GM12878 (cell line): ENCODE measurements around the gene MDFIC. TPM values are rescaled to one million over a fixed set of nuclear protein-coding genes. Genes with fewer than 3 reads are reported as not detected.

Experiments used
- ATAC-seq: fragments of 200-7000 bp; cut with Tn5 transposase; 3 replicates; pipeline ENCODE4 v1.9.1; 2020; ENCODE audit warnings: mild to moderate bottlenecking, moderate library complexity
- BruUV-seq: library from RNA; stranded (reverse); fragments of 400-500 nt; replicated peaks from 2 replicates; lab custom pipeline; 2021; lab: Mats Ljungman, UMichigan
- CTCF ChIA-PET: fragments of 300-600 bp; sonication (Branson Sonifier 250); formaldehyde crosslinking; extraction: SDS; loops from one replicate; lab custom pipeline; 2021; ENCODE audit warnings: inconsistent platforms; lab: Yijun Ruan, JAX
- POLR2A ChIA-PET: fragments of 350-600 bp; formaldehyde crosslinking; extraction: SDS; loops from one replicate; lab custom pipeline; 2021; ENCODE audit warnings: inconsistent platforms; lab: Charles Lee
- RAD21 ChIA-PET: fragments of 300-600 bp; sonication (Branson Sonifier 250); formaldehyde crosslinking; loops from one replicate; lab custom pipeline; 2023; ENCODE audit warnings: antibody characterized with exemption; ENCODE audit not compliant: unreplicated experiment; lab: Charles Lee
- SMC1A ChIA-PET: fragments of 300-600 bp; sonication (Branson Sonifier 250); formaldehyde crosslinking; loops from one replicate; lab custom pipeline; 2023; ENCODE audit not compliant: unreplicated experiment, uncharacterized antibody; lab: Charles Lee
- DNase-seq: peaks from one replicate; pipeline ENCODE4 v3.0.0-alpha.2; 2011; ENCODE audit warnings: low read depth, low spot score
- FAIRE-seq: peaks from 3 replicates; lab custom pipeline; 2011; peaks lifted over from hg19 to GRCh38; lab: Jason Lieb, UNC
- H2AFZ ChIP-seq: 2 replicates; pipeline ENCODE4 v1.6.0; 2011; ENCODE audit warnings: low read depth, low read length, control low read depth; ENCODE audit not compliant: control insufficient read depth
- H3K27ac ChIP-seq: 2 replicates; pipeline ENCODE4 v1.5.1; 2011; ENCODE audit warnings: control low read depth; ENCODE audit not compliant: control insufficient read depth, insufficient read depth
- H3K27me3 ChIP-seq, 2 experiments: replicated peaks in 1 of 2; 2 replicates each; pipeline versions ENCODE4 v1.6.0 to v1.6.1; 2011; ENCODE audit warnings: low read length in 1 of 2; ENCODE audit not compliant: control insufficient read depth in 2 of 2, insufficient read depth in 2 of 2
- H3K36me3 ChIP-seq, 2 experiments: 2 replicates each; pipeline ENCODE4 v1.5.1; 2011; ENCODE audit warnings: low read length in 1 of 2; ENCODE audit not compliant: control insufficient read depth in 2 of 2, insufficient read depth in 2 of 2
- H3K4me1 ChIP-seq: 2 replicates; pipeline ENCODE4 v1.6.1; 2011; ENCODE audit warnings: mild to moderate bottlenecking, low read length, moderate library complexity, mixed read lengths; ENCODE audit not compliant: control insufficient read depth, insufficient read depth
- H3K4me2 ChIP-seq: 2 replicates; pipeline ENCODE4 v1.6.0; 2011; ENCODE audit warnings: control low read depth; ENCODE audit not compliant: control insufficient read depth, insufficient read depth
- H3K4me3 ChIP-seq: fragments of 200-600 bp; sonication (generic); 2 replicates; pipeline ENCODE4 v1.5.1; 2016
- H3K79me2 ChIP-seq: 2 replicates; pipeline ENCODE4 v1.6.0; 2011; ENCODE audit warnings: low read length; ENCODE audit not compliant: control insufficient read depth, insufficient read depth
- H3K9ac ChIP-seq: 2 replicates; pipeline ENCODE4 v1.8.0; 2011; ENCODE audit warnings: low read length, control low read depth, mixed read lengths; ENCODE audit not compliant: control insufficient read depth, insufficient read depth
- H3K9me3 ChIP-seq: replicated peaks from 3 replicates; pipeline ENCODE4 v1.5.1; 2011; ENCODE audit warnings: mild to moderate bottlenecking, low read length; ENCODE audit not compliant: control insufficient read depth, insufficient read depth
- H4K20me1 ChIP-seq: 2 replicates; pipeline ENCODE4 v1.6.0; 2011; ENCODE audit not compliant: control insufficient read depth, insufficient read depth
- ATF3 ChIP-seq: IDR thresholded peaks from 2 replicates; pipeline ENCODE4 v1.6.1; 2011; ENCODE audit warnings: low read depth, mild to moderate bottlenecking, low read length, moderate library complexity, borderline replicate concordance; ENCODE audit errors: extremely low read depth
- CHD4 ChIP-seq: fragments of 200-600 bp; sonication (generic); IDR thresholded peaks from 2 replicates; pipeline ENCODE4 v1.6.1; 2016; ENCODE audit warnings: mild to moderate bottlenecking
- EP300 ChIP-seq, 2 experiments: fragments of 150-350 bp in 1 of 2; IDR thresholded peaks; 2 replicates each; pipeline ENCODE4 v1.6.1; 2011 to 2012; ENCODE audit warnings: low read depth in 2 of 2, low read length in 2 of 2, borderline replicate concordance in 1 of 2, improper control_type of control experiment in 1 of 2, inconsistent platforms in 1 of 2; ENCODE audit not compliant: control insufficient read depth in 1 of 2
- MEF2A ChIP-seq: IDR thresholded peaks from 2 replicates; pipeline ENCODE4 v1.6.1; 2011; ENCODE audit warnings: low read depth, mild to moderate bottlenecking, low read length, moderate library complexity; ENCODE audit not compliant: insufficient read depth
- MLLT1 ChIP-seq: fragments of 450-650 bp; IDR thresholded peaks from 2 replicates; pipeline ENCODE4 v1.6.1; 2016; ENCODE audit warnings: mild to moderate bottlenecking
- NRF1 ChIP-seq: conservative IDR thresholded peaks from 2 replicates; pipeline ENCODE4 v1.6.1; 2011; ENCODE audit warnings: mild to moderate bottlenecking, low read depth, low read length, improper control_type of control experiment
- SMAD1 ChIP-seq: fragments of 450-650 bp; IDR thresholded peaks from 2 replicates; pipeline ENCODE4 v1.6.1; 2018; ENCODE audit warnings: mild to moderate bottlenecking, low read depth; ENCODE audit not compliant: partially characterized antibody
- SMARCA5 ChIP-seq: fragments of 450-650 bp; IDR thresholded peaks from 2 replicates; pipeline ENCODE4 v1.6.1; 2017; ENCODE audit warnings: mild to moderate bottlenecking
- SUPT20H ChIP-seq: IDR thresholded peaks from 2 replicates; pipeline ENCODE4 v1.6.1; 2011; ENCODE audit warnings: low read depth, mild to moderate bottlenecking, low read length, moderate library complexity, borderline replicate concordance; ENCODE audit not compliant: control insufficient read depth
- SUZ12 ChIP-seq: fragments of 200-600 bp; sonication (generic); IDR thresholded peaks from one replicate; pipeline ENCODE4 v1.6.1; 2018; ENCODE audit warnings: antibody characterized with exemption, mild to moderate bottlenecking; ENCODE audit not compliant: unreplicated experiment
- ZSCAN29 ChIP-seq: fragments of 450-650 bp; IDR thresholded peaks from 2 replicates; pipeline ENCODE4 v1.6.1; 2017; ENCODE audit warnings: mild to moderate bottlenecking, moderate library complexity
- WGBS: methylation state at CpG from one replicate; pipeline ENCODE4 v1.1.6; 2016; ENCODE audit warnings: low lambda C conversion rate; ENCODE audit not compliant: insufficient replicate concordance, insufficient coverage; ENCODE audit errors: missing lambda C conversion rate; 5-methylcytosine and 5-hydroxymethylcytosine counted together
- in situ Hi-C: fragments of 300-500 bp; cut with MboI; formaldehyde crosslinking; loops from 9 replicates; pipeline ENCODE4 v1.14.3; 2018; ENCODE audit warnings: mixed read lengths
- intact Hi-C: fragments of 100-400 bp; cut with micrococcal nuclease; formaldehyde crosslinking; loops from one replicate; pipeline ENCODE4 v1.14.2; 2022; ENCODE audit not compliant: unreplicated experiment
- polyA plus RNA-seq, 11 experiments: library from polyadenylated mRNA; depleted of rRNA in 4 of 11; unstranded in 6 of 11; stranded (reverse) in 5 of 11; fragments of >200 nt; fragmentation: Nextera tagmentation in 4 of 11; fragmentation: Illumina TruSeq in 1 of 11; extraction: Ambion mirVana in 4 of 11; extraction: Trizol in 1 of 11; gene quantifications; 1 replicate in 1 of 11; 2 replicates in 10 of 11; pipeline versions ENCODE4 v1.2.1 to v1.2.3, GENCODE V29; 2011 to 2016; ENCODE audit warnings: inconsistent platforms in 2 of 11, missing spikeins in 2 of 11, low read depth in 1 of 11
- total RNA-seq, 4 experiments: library from RNA; depleted of rRNA in 3 of 4; stranded (reverse); fragments of >200 nt in 3 of 4; fragmentation: Illumina TruSeq in 1 of 4; extraction: Trizol in 1 of 4; gene quantifications; 2 replicates each; pipeline versions ENCODE4 v1.2.1 to v1.2.3, GENCODE V29; 2013 to 2021
- TF ChIP-seq, protein P1 (sequence below): IDR thresholded peaks from 2 replicates; pipeline ENCODE4 v1.6.1; 2011; ENCODE audit warnings: low read depth, low read length, improper control_type of control experiment, borderline replicate concordance

The MDFIC gene
- total and polyA plus RNA-seq, 10 of the 15 experiments (the other 5 are each of a cell fraction or from before 2014, with no cell fraction given): 7.3 to 58.4 (median 40.0) TPM

GRCh38 chr7:114972567-114972966, 50.7 kb downstream of the MDFIC start:
- no peaks in the 10 kb centered on the region for H3K4me1 ChIP-seq
- ATAC-seq: peak; percentile 40
- no peak overlapping the region for H3K9ac ChIP-seq
- POLR2A ChIA-PET: no interaction called here
- H3K27ac ChIP-seq: no peak overlapping the region
- H2AFZ ChIP-seq: no peak overlapping the region
- peaks cover 4% of the 10 kb centered on the region; the same call in 2 of the 3 replicates for H3K9me3 ChIP-seq
- no peaks in the 10 kb centered on the region for H4K20me1 ChIP-seq
- RAD21 ChIA-PET: no interaction called here
- no peak for FAIRE-seq
- SMC1A ChIA-PET: interaction anchor here (1.3 kb wide), 1 partner anchor 39 kb away, joined by 3 read pairs; no protein-coding TSS in a partner anchor
- in situ Hi-C loops: no loop called here
- H3K4me3 ChIP-seq: no peak overlapping the region
- no peak for DNase-seq
- no TSS peak for BruUV-seq
- TF ChIP-seq ZSCAN29 (no peak), SMARCA5 (no peak)
- TF ChIP-seq, all 136 proteins: peak for 0
- CTCF ChIA-PET: interaction anchor here (0.9 kb wide), 1 partner anchor 31 kb away, joined by 3 read pairs; no protein-coding TSS in a partner anchor
- Histone ChIP-seq H3K27me3 (no peaks in the 10 kb centered on the region), H3K36me3 (0 out of 4 replicates have a peak, but pooled peaks cover 0 to 6% of the 10 kb centered on the region in 2 experiments), H3K79me2 (peaks cover 53% of the 10 kb centered on the region), H3K4me2 (no peak overlapping the region)
- intact Hi-C loops: no loop called here
- WGBS: 57% methylated on average over 3 of the region's 3 CpGs

- CTCF ChIA-PET: interaction anchor here (0.8 to 1.4 kb wide), 3 partner anchors 15 to 32 kb away, joined by 3 read pairs; no protein-coding TSS in a partner anchor
- Histone ChIP-seq H3K27me3 (no peaks in the 10 kb centered on the region), H3K9me3 (peaks cover 4% of the 10 kb centered on the region; the same call in 2 of the 3 replicates), H3K27ac (no peak overlapping the region), H2AFZ (no peak overlapping the region), H3K36me3 (0 out of 4 replicates have a peak, but pooled peaks cover 0 to 6% of the 10 kb centered on the region in 2 experiments), H3K9ac (no peak overlapping the region), H3K4me2 (no peak overlapping the region), H3K4me3 (no peak overlapping the region), H4K20me1 (no peaks in the 10 kb centered on the region), H3K79me2 (peaks cover 52% of the 10 kb centered on the region), H3K4me1 (no peaks in the 10 kb centered on the region)
- DNase-seq (no peak), FAIRE-seq (no peak), ATAC-seq (no peak)
- POLR2A ChIA-PET: no interaction called here
- intact Hi-C loops (no loop called here), in situ Hi-C loops (no loop called here)
- SMC1A ChIA-PET: interaction anchor here (1.1 to 1.3 kb wide), 2 partner anchors 38 to 106 kb away, joined by 3 read pairs; no protein-coding TSS in a partner anchor
- BruUV-seq: no TSS peak
- RAD21 ChIA-PET: no interaction called here
- WGBS: 74% methylated on average over 3 of the region's 3 CpGs
- no peak for TF ChIP-seq MEF2A
- no peak for TF ChIP-seq SMAD1
- no peak for TF ChIP-seq ATF3
- TF ChIP-seq SUPT20H: no peak
- no peak for TF ChIP-seq EP300 (IDR thresholded peaks at IDR 0.05; ENCODE audit: borderline replicate concordance in 1 of 2, control insufficient read depth in 1 of 2, low read depth in 2 of 2, low read length in 2 of 2)
- no peak for TF ChIP-seq MLLT1
- no peak for TF ChIP-seq NRF1
- no peak for TF ChIP-seq CHD4
- no peak for TF ChIP-seq SUZ12
- TF ChIP-seq, protein P1, sequence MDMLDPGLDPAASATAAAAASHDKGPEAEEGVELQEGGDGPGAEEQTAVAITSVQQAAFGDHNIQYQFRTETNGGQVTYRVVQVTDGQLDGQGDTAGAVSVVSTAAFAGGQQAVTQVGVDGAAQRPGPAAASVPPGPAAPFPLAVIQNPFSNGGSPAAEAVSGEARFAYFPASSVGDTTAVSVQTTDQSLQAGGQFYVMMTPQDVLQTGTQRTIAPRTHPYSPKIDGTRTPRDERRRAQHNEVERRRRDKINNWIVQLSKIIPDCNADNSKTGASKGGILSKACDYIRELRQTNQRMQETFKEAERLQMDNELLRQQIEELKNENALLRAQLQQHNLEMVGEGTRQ: no peak
These were observed 51.3 kb downstream of the MDFIC start for GRCh38 chr7:114973147-114973546.
